SK-N-SH treated with all-trans-retinoic acid at 6 μM for 48 hours (cell line): ENCODE data around the gene CNTNAP2.

ENCODE experiments used
- ATAC-seq: fragments of 200-7000 bp; cut with Tn5 transposase; 3 replicates; pipeline ENCODE4 v1.9.1; 2020; ENCODE audit warnings: mild to moderate bottlenecking, moderate library complexity
- ARNTL ChIP-seq: fragments of 450-650 bp; formaldehyde crosslinking; IDR thresholded peaks from 2 replicates; pipeline ENCODE4 v1.5.0; 2020; ENCODE audit warnings: low read depth, mild to moderate bottlenecking, moderate library complexity, borderline replicate concordance
- BACH2 ChIP-seq: fragments of 250-450 bp; sonication (Bioruptor Pico); IDR thresholded peaks from 2 replicates; pipeline ENCODE4 v1.9.0; 2021; ENCODE audit warnings: mild to moderate bottlenecking, borderline replicate concordance
- CREB5 ChIP-seq: fragments of 250-450 bp; sonication (Bioruptor Pico); IDR thresholded peaks from 2 replicates; pipeline ENCODE4 v1.5.1; 2020; ENCODE audit warnings: low read depth, mild to moderate bottlenecking, moderate library complexity
- CSDC2 ChIP-seq: fragments of 250-450 bp; sonication (Bioruptor Pico); IDR thresholded peaks from 2 replicates; pipeline ENCODE4 v1.5.0; 2020; ENCODE audit warnings: mild to moderate bottlenecking, moderate library complexity
- ESRRG ChIP-seq: fragments of 250-450 bp; sonication (Bioruptor Pico); IDR thresholded peaks from 2 replicates; pipeline ENCODE4 v1.6.1; 2021; ENCODE audit warnings: mild to moderate bottlenecking
- GLIS3 ChIP-seq: fragments of 250-450 bp; sonication (Bioruptor Pico); IDR thresholded peaks from 2 replicates; pipeline ENCODE4 v1.5.0; 2020; ENCODE audit warnings: mild to moderate bottlenecking, moderate library complexity
- ISL1 ChIP-seq: fragments of 250-450 bp; sonication (Bioruptor Pico); IDR thresholded peaks from 2 replicates; pipeline ENCODE4 v2.1.2; 2022; ENCODE audit warnings: mild to moderate bottlenecking, moderate library complexity
- OSR1 ChIP-seq: fragments of 250-450 bp; sonication (Bioruptor Pico); IDR thresholded peaks from 2 replicates; pipeline ENCODE4 v1.8.0; 2022; ENCODE audit warnings: moderate library complexity, mild to moderate bottlenecking, inconsistent platforms
- RARB ChIP-seq: fragments of 250-450 bp; sonication (Bioruptor Pico); IDR thresholded peaks from 2 replicates; pipeline ENCODE4 v1.8.0; 2021; ENCODE audit warnings: mild to moderate bottlenecking, moderate library complexity
- SNAI2 ChIP-seq: fragments of 250-450 bp; sonication (Bioruptor Pico); IDR thresholded peaks from 2 replicates; pipeline ENCODE4 v1.5.0; 2020; ENCODE audit warnings: mild to moderate bottlenecking, moderate library complexity
- TOX ChIP-seq: fragments of 250-450 bp; sonication (Bioruptor Pico); IDR thresholded peaks from 2 replicates; pipeline ENCODE4 v1.8.0; 2021; ENCODE audit warnings: mild to moderate bottlenecking, moderate library complexity, borderline replicate concordance
- TSHZ2 ChIP-seq: fragments of 250-450 bp; sonication (Bioruptor Pico); IDR thresholded peaks from 2 replicates; pipeline ENCODE4 v1.5.0; 2020; ENCODE audit warnings: mild to moderate bottlenecking, moderate library complexity
- ZC3H10 ChIP-seq: fragments of 250-450 bp; sonication (Bioruptor Pico); IDR thresholded peaks from 2 replicates; pipeline ENCODE4 v1.5.1; 2021; ENCODE audit warnings: mild to moderate bottlenecking, moderate library complexity
- ZNF565 ChIP-seq: fragments of 450-650 bp; formaldehyde crosslinking; conservative IDR thresholded peaks from 2 replicates; pipeline ENCODE4 v1.5.0; 2020; ENCODE audit warnings: low read depth, mild to moderate bottlenecking, moderate library complexity
- ZNF70 ChIP-seq: fragments of 450-650 bp; formaldehyde crosslinking; IDR thresholded peaks from 2 replicates; pipeline ENCODE4 v1.5.0; 2020; ENCODE audit warnings: mild to moderate bottlenecking, moderate library complexity
- TF ChIP-seq, protein P1 (sequence below): fragments of 250-450 bp; sonication (Bioruptor Pico); IDR thresholded peaks from 2 replicates; pipeline ENCODE4 v1.8.0; 2021; ENCODE audit warnings: low read depth, mild to moderate bottlenecking, moderate library complexity, borderline replicate concordance

Gene CNTNAP2

GRCh38 chr7:146993764-146994163, 877.2 kb downstream of the CNTNAP2 start:
- no peak for ATAC-seq
- no peak for TF ChIP-seq ESRRG (CRISPR knock-in tag)
- no peak for TF ChIP-seq ZC3H10 (CRISPR knock-in tag)
- no peak for TF ChIP-seq ARNTL
- no peak for TF ChIP-seq ISL1 (CRISPR knock-in tag)
- no peak for TF ChIP-seq TSHZ2 (CRISPR knock-in tag)
- TF ChIP-seq ZNF565 = no peak
- TF ChIP-seq CREB5 (CRISPR knock-in tag) = no peak
- TF ChIP-seq BACH2 = no peak
- TF ChIP-seq SNAI2 (CRISPR knock-in tag) = no peak
- TF ChIP-seq TOX = no peak
- TF ChIP-seq, protein P1, sequence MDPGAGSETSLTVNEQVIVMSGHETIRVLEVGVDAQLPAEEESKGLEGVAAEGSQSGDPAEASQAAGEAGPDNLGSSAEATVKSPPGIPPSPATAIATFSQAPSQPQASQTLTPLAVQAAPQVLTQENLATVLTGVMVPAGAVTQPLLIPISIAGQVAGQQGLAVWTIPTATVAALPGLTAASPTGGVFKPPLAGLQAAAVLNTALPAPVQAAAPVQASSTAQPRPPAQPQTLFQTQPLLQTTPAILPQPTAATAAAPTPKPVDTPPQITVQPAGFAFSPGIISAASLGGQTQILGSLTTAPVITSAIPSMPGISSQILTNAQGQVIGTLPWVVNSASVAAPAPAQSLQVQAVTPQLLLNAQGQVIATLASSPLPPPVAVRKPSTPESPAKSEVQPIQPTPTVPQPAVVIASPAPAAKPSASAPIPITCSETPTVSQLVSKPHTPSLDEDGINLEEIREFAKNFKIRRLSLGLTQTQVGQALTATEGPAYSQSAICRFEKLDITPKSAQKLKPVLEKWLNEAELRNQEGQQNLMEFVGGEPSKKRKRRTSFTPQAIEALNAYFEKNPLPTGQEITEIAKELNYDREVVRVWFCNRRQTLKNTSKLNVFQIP = no peak
- TF ChIP-seq, all 23 proteins: peak for 0

DNA sequence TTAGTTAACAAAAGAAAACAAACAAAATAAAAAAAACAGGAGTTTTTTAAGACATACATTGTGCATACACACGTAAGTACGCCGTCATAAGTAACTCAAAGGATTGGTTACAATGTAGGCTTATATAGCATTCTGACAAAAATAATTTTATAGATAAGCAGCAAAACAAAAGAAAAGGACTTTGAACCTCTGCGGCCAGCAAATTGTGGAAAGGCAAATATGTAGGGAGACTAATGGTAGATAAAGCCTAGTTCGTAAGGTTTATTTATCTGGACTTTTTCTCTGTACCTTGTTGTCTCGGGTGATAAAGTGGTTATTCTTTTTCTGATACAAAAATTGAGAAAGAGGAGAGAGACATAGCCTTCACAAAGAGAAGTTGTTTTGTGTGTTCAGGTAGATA, 891.9 kb downstream of the CNTNAP2 start:
- no peak for ATAC-seq
- TF ChIP-seq CSDC2 (CRISPR knock-in tag) (no peak), RARB (CRISPR knock-in tag) (no peak), GLIS3 (no peak), OSR1 (CRISPR knock-in tag) (no peak), TOX (no peak), SNAI2 (CRISPR knock-in tag) (no peak), TSHZ2 (CRISPR knock-in tag) (no peak)
- TF ChIP-seq, protein P1 = no peak

- ATAC-seq = no peak
- no peak for TF ChIP-seq ZNF70
- TF ChIP-seq OSR1 (CRISPR knock-in tag) = no peak
- TF ChIP-seq, protein P1 = no peak
- TF ChIP-seq CREB5 (CRISPR knock-in tag) = no peak
- no peak for TF ChIP-seq GLIS3
- no peak for TF ChIP-seq TSHZ2 (CRISPR knock-in tag)
- no peak for TF ChIP-seq ZC3H10 (CRISPR knock-in tag)
- TF ChIP-seq, all 23 proteins: peak for 0
These were observed 896.1 kb downstream of the CNTNAP2 start for GRCh38 chr7:147012666-147013065.
